Spleen (tissue), 11 donors: ENCODE data around the gene RMI2. TPM values are rescaled to one million over a fixed set of nuclear protein-coding genes. Genes with fewer than 3 reads are reported as not detected.
"Not testable (repeated sequence)": the region's sequence is repeated elsewhere in the genome, so short reads cannot be mapped to it uniquely, and the experiment has no call there.

ENCODE experiments used
- DNase-seq: peaks from one replicate; pipeline ENCODE4 v3.0.0-alpha.2; 2020
- H3K27ac ChIP-seq, 8 donors: fragments of 200-600 bp; sonication (generic) in 7 of 8; 1 replicate in 4 of 8; 2 replicates in 4 of 8; pipeline versions ENCODE4 v1.5.0 to v1.8.0; 2016 to 2021; ENCODE audit warnings: inconsistent platforms in 4 of 8, mild to moderate bottlenecking in 4 of 8, moderate library complexity in 1 of 8
- H3K27me3 ChIP-seq, 7 donors: fragments of 200-600 bp; sonication (generic) in 6 of 7; replicated peaks in 1 of 7; 1 replicate in 4 of 7; 2 replicates in 3 of 7; pipeline versions ENCODE4 v1.5.0 to v1.8.0; 2016 to 2021; ENCODE audit warnings: inconsistent platforms in 3 of 7, mild to moderate bottlenecking in 1 of 7
- H3K36me3 ChIP-seq, 6 donors: fragments of 200-600 bp; sonication (generic) in 5 of 6; 1 replicate in 4 of 6; 2 replicates in 2 of 6; pipeline versions ENCODE4 v1.5.0 to v1.8.0; 2016 to 2021; ENCODE audit warnings: inconsistent platforms in 2 of 6
- H3K4me1 ChIP-seq, 6 donors: fragments of 200-600 bp; sonication (generic) in 5 of 6; 1 replicate in 3 of 6; 2 replicates in 3 of 6; pipeline versions ENCODE4 v1.5.0 to v1.8.0; 2016 to 2021; ENCODE audit warnings: inconsistent platforms in 3 of 6
- H3K4me3 ChIP-seq, 8 donors: fragments of 200-600 bp; sonication (generic) in 7 of 8; 1 replicate in 4 of 8; 2 replicates in 4 of 8; pipeline versions ENCODE4 v1.5.0 to v1.8.0; 2016 to 2021; ENCODE audit warnings: inconsistent platforms in 4 of 8, mild to moderate bottlenecking in 4 of 8, moderate library complexity in 2 of 8
- H3K9me3 ChIP-seq, 8 donors: fragments of 200-600 bp; sonication (generic) in 7 of 8; 1 replicate in 4 of 8; 2 replicates in 4 of 8; pipeline versions ENCODE4 v1.5.0 to v1.8.0; 2016 to 2021; ENCODE audit warnings: inconsistent platforms in 4 of 8
- POLR2A ChIP-seq, 3 donors: fragments of 450-650 bp; IDR thresholded peaks; one replicate each; pipeline ENCODE4 v1.5.1; 2017; ENCODE audit warnings: antibody characterized with exemption in 3 of 3, mild to moderate bottlenecking in 1 of 3
- POLR2AphosphoS5 ChIP-seq, 3 donors: sonication (generic); formaldehyde crosslinking; IDR thresholded peaks; one replicate each; pipeline ENCODE4 v1.5.1; 2017; ENCODE audit warnings: antibody characterized with exemption in 3 of 3
- WGBS, 5 donors: extraction: QIAGEN DNeasy Blood & Tissue Kit in 3 of 5; methylation state at CpG; one replicate each; pipeline versions ENCODE4 v1.1.5 to v1.1.7; 2013 to 2018; 5-methylcytosine and 5-hydroxymethylcytosine counted together
- intact Hi-C: fragments of 100-400 bp; cut with DNase I; formaldehyde crosslinking; loops from one replicate; pipeline ENCODE4 v1.15.0; 2023; ENCODE audit warnings: low total_unique reads
- polyA plus RNA-seq, 3 donors: library from polyadenylated mRNA; stranded (reverse); fragments of 200-250 nt; gene quantifications; one replicate each; pipeline ENCODE4 v1.2.1, GENCODE V29; 2013
- total RNA-seq, 7 donors: library from RNA; depleted of rRNA in 3 of 7; stranded (reverse); fragments of >200 nt in 3 of 7; fragmentation: NEBNext Ultra II Directional in 4 of 7; extraction: Animal tissue kit (Norgen Biotek cat#: 25700) in 4 of 7; gene quantifications; one replicate each; pipeline versions ENCODE4 v1.1.0 to v1.2.1, GENCODE V29; 2016 to 2021
- TF ChIP-seq, protein P1 (sequence below), 11 experiments: fragments of 200-600 bp in 7 of 11; fragments of 450-650 bp in 4 of 11; sonication (generic) in 4 of 11; IDR thresholded peaks in 8 of 11; conservative IDR thresholded peaks in 3 of 11; 1 replicate in 7 of 11; 2 replicates in 4 of 11; pipeline versions ENCODE4 v1.4.0 to v1.8.0; 2016 to 2021; ENCODE audit warnings: antibody characterized with exemption in 11 of 11, inconsistent platforms in 4 of 11, mild to moderate bottlenecking in 1 of 11
- donor health status: healthy with polysubstance abuse.
- donor health status: DM: no; HTN: no; CAD: no; lungs with moderate emphysema.
- donor health status: DM: no; HTN: no; CAD: no.
- donor health status: Bipolar disorder and iron deficiency.
- donor health status: healthy.
- donor health status: DM: no; HTN: no; CAD: no.
- donor health status: DM: yes; HTN: yes; CAD: no.

Gene RMI2
- total and polyA plus RNA-seq, 10 donors, result 2.4 to 23.6 (median 4.7) TPM

DNA sequence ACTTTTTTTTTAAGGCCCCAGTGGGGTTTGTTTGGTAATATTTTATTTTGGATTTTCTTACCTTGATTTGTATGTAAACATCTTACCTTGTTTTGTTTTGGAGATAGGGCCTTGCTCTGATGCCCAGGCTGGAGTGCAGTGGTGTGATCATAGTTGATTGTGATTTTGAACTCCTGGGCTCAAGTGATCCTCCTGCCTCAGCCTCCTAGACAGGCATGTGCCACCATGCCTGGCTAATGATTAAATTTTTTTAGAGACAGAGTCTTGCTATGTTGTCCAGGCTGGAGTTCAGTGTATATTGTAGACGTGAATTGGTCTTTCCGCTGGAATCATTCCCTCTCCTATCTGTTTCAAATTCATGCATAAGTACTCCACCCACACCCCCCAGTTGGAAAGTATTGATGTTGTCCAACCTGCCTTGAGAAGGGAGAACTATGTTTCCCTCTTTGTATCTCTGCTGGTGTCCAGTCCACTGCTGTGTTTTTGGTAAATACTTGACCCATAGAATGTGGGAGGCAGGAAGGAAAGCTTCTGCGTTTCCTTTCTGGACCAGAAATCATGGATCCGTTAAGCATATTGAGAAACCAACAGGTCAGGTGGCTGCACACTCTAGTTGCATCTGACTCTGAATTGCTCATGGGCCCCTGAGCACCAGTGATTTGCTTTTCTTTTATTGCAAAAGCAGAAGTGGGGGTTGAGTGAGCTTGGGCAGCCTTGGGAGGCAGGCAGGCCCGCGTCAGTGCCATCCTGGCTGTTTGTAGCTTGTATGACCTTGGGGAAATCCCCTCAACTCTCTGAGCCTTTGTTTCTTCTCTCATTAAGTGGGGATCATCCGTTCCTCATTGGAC, 25.0 kb downstream of the RMI2 start:
- WGBS, 5 donors, result 30 to 38% (median 36%) methylated on average over 7 of the region's 7 CpGs
- Histone ChIP-seq H3K9me3 (no peaks in the 10 kb centered on the region), H3K27me3 (peaks cover 0 to 5% (median 0%) of the 10 kb centered on the region in 7 donors), H3K27ac (peak overlapping the region in 4 of 8 donors; percentile 5 to 66 (median 59)), H3K4me1 (peaks cover 9 to 52% (median 20%) of the 10 kb centered on the region in 6 donors), H3K4me3 (no peak overlapping the region), H3K36me3 (no peaks in the 10 kb centered on the region)
- peak; percentile 91 for DNase-seq
- peak in 2 of 3 donors; percentile 52 to 59 for TF ChIP-seq POLR2AphosphoS5 (IDR thresholded peaks at IDR 0.05)
- TF ChIP-seq, protein P1, sequence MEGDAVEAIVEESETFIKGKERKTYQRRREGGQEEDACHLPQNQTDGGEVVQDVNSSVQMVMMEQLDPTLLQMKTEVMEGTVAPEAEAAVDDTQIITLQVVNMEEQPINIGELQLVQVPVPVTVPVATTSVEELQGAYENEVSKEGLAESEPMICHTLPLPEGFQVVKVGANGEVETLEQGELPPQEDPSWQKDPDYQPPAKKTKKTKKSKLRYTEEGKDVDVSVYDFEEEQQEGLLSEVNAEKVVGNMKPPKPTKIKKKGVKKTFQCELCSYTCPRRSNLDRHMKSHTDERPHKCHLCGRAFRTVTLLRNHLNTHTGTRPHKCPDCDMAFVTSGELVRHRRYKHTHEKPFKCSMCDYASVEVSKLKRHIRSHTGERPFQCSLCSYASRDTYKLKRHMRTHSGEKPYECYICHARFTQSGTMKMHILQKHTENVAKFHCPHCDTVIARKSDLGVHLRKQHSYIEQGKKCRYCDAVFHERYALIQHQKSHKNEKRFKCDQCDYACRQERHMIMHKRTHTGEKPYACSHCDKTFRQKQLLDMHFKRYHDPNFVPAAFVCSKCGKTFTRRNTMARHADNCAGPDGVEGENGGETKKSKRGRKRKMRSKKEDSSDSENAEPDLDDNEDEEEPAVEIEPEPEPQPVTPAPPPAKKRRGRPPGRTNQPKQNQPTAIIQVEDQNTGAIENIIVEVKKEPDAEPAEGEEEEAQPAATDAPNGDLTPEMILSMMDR (IDR thresholded peaks at IDR 0.05 in 8 of 11, conservative IDR thresholded peaks at IDR 0.05 in 3 of 11), result no peak
- TF ChIP-seq POLR2A (IDR thresholded peaks at IDR 0.05), result no peak
- intact Hi-C loops, result no loop called here

DNA sequence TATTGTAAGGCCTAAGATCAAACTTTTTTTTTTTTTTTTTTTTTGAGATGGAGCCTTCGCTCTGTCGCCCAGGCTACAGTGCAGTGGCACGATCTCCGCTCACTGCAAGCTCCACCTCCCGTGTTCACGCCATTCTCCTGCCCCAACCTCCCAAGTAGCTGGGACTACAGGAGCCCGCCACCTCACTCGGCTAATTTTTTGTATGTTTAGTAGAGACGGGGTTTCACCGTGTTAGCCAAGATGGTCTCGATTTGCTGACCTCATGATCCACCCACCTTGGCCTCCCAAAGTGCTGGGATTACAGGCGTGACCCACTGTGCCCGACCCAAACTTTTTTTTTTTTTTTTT, 25.6 kb downstream of the RMI2 start:
- H3K9me3 ChIP-seq, H3K4me3 ChIP-seq, intact Hi-C loops, DNase-seq, H3K27me3 ChIP-seq, H3K36me3 ChIP-seq: not testable (repeated sequence)
- peaks cover 9 to 50% (median 19%) of the 10 kb centered on the region in 6 donors for H3K4me1 ChIP-seq
- 63 to 94% (median 72%) methylated on average over 12 to 13 of the region's 13 CpGs for WGBS, 5 donors
- H3K27ac ChIP-seq, result peak overlapping the region in 4 of 8 donors; percentile 5 to 66 (median 59)

DNA sequence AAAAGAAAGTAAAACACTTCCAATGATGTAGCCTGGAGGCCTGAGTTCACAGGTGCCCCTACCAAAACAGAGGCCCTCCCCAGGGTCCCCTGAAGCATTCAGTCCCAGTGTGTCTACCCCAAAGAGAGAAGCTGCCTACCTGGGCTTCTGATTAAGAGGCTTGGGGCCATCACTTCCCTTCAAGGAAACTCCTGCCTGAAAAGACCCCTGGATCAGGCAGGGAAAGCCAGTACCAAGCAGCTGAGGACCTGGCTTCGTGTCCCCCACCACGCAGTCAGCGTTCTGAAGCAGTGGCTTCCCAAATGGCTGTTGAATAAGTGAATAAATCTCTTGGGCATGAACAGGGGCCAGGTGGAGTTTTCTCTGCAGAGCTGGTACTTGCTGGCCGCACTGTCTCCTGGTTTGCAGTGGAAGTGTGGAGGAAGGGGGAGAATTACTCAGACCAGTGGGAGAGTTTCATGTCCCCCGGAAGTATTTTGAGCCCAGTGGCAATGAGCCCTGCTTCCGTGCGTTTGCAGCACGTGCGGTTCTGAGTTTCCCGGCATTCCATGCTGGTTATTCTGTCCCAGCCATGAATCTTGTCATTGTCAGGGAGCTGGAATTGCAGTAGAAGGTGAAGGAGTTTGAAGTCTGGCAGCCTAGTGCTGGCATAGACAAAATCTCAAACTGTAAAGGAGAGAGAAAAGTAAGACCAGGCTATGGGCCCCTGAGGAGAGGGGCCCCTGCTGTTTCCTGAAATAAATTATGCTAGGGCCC, 27.0 kb downstream of the RMI2 start:
- intact Hi-C loops, result no loop called here
- no peak overlapping the region for H3K4me3 ChIP-seq
- 84 to 89% (median 85%) methylated on average over 10 of the region's 10 CpGs for WGBS, 5 donors
- H3K4me1 ChIP-seq, result peaks cover 9 to 49% (median 19%) of the 10 kb centered on the region in 6 donors
- no peaks in the 10 kb centered on the region for H3K36me3 ChIP-seq
- TF ChIP-seq, protein P1 (IDR thresholded peaks at IDR 0.05 in 8 of 11, conservative IDR thresholded peaks at IDR 0.05 in 3 of 11), result peak in 3 of 11 experiments; percentile 1 to 19 (median 13)
- TF ChIP-seq POLR2AphosphoS5 (IDR thresholded peaks at IDR 0.05), result no peak
- H3K9me3 ChIP-seq, result no peaks in the 10 kb centered on the region
- peak; percentile 49 for DNase-seq
- H3K27me3 ChIP-seq, result peaks cover 0 to 5% (median 0%) of the 10 kb centered on the region in 7 donors
- H3K27ac ChIP-seq, result no peak overlapping the region

DNA sequence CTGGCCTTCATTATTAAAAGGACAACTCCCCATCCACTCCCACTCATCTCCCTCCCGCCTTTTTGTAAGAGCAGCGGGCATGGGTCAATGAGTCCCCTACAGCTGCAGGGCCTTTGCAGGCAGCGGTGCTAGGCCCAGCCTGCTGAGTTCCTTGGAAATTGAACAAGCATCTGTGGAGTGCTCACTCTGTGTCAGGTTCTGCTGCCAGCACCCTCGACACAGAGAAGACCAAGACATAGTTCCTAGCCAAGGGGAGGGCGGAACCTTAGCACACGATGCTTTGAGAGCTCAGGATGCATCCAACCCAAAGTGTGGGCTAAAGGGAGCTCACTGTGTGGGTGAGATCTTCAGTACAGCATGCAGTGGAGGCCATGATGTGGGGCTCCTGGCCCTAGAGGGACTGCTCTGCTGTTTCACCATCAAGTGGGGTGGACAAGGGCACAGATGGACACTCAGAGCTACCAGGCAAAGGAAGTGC, 27.6 kb downstream of the RMI2 start:
- no peak overlapping the region for H3K27ac ChIP-seq
- intact Hi-C loops, result no loop called here
- DNase-seq, result peak; percentile 43
- H3K9me3 ChIP-seq, result no peaks in the 10 kb centered on the region
- 82 to 92% (median 82%) methylated on average over 5 to 6 of the region's 6 CpGs for WGBS, 5 donors
- peaks cover 9 to 43% (median 19%) of the 10 kb centered on the region in 6 donors for H3K4me1 ChIP-seq
- H3K27me3 ChIP-seq, result peaks cover 0 to under 1% (median 0%) of the 10 kb centered on the region in 7 donors
- H3K4me3 ChIP-seq, result no peak overlapping the region
- H3K36me3 ChIP-seq, result no peaks in the 10 kb centered on the region
- TF ChIP-seq POLR2A (IDR thresholded peaks at IDR 0.05), result no peak
- no peak for TF ChIP-seq POLR2AphosphoS5 (IDR thresholded peaks at IDR 0.05)

DNA sequence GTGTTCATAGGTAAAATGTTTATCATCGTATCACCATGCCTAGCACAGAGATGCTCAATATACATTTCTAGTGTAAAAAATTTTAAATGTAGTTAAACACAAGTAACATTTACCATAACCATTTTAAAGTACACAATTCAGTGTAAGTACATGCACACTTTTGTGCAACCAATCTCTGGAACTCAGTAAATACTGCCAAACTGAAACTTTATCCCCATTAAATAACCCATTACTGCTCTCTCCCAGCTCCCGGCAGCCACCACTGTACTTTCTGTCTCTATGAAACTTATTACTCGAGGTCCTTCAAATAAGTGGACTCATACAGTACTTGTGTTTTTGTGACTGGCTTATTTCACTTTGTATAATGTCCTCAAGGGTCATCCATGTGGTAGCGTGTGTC, 29.0 kb downstream of the RMI2 start:
- Histone ChIP-seq H3K27me3 (no peaks in the 10 kb centered on the region), H3K4me3 (no peak overlapping the region), H3K9me3 (no peaks in the 10 kb centered on the region), H3K36me3 (no peaks in the 10 kb centered on the region), H3K27ac (no peak overlapping the region), H3K4me1 (peaks cover 9 to 37% (median 19%) of the 10 kb centered on the region in 6 donors)
- intact Hi-C loops, result no loop called here
- no peak for DNase-seq
- TF ChIP-seq POLR2AphosphoS5 (IDR thresholded peaks at IDR 0.05), result no peak
- no peak for TF ChIP-seq POLR2A (IDR thresholded peaks at IDR 0.05)
- TF ChIP-seq, protein P1 (IDR thresholded peaks at IDR 0.05 in 8 of 11, conservative IDR thresholded peaks at IDR 0.05 in 3 of 11), result no peak
- WGBS, 5 donors, result 86 to 93% (median 91%) methylated on average over 4 of the region's 4 CpGs
